ENCODE measurements around the gene PRPH.
"Not testable (repeated sequence)": the region's sequence is repeated elsewhere in the genome, so short reads cannot be mapped to it uniquely, and the experiment has no call there.

The PRPH gene

DNA sequence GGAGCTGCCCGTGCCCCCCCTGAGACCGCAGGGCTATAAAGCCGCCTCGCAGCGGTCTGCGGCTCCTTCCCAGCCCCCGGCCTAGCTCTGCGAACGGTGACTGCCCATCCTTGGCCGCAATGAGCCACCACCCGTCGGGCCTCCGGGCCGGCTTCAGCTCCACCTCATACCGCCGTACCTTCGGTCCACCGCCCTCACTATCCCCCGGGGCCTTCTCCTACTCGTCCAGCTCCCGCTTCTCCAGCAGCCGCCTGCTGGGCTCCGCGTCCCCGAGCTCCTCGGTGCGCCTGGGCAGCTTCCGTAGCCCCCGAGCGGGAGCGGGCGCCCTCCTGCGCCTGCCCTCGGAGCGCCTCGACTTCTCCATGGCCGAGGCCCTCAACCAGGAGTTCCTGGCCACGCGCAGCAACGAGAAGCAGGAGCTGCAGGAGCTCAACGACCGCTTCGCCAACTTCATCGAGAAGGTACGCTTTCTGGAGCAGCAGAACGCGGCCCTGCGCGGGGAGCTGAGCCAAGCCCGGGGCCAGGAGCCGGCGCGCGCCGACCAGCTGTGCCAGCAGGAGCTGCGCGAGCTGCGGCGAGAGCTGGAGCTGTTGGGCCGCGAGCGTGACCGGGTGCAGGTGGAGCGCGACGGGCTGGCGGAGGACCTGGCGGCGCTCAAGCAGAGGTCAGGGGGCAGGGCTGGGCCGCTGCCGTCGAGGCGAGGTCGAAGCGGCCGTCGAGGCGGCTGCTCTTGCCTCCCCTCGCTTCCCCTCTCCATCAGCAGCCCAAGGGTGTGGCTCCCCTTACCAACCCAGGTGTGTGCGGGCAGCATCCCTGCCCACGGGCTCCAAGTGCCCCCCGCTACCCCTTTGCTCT is at the start of gene PRPH:
TSS of gene PRPH (plus strand) at position 66 of the 855 bp plus-strand sequence. CDS start at position 120, 54 bp downstream.
- no peak for DNase-seq (ENCODE audit: low spot score)

DNA sequence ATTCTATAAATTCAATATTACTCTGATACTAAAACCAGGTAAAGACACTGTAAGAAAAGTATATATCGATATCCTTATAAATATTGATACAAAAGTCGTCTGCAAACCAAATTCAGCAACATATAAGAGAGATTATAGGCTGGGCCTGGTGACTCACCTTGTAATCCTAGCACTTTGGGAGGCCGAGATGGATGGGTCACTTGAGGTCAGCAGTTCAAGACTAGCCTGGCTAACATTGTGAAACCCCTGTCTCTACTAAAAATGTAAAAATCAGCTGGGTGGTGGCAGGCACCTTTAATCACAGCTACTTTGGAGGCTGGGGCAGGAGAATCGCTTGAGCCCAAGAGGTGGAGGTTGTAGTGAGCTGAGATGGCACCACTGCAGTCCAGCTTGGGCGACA is 43.6 kb upstream of the PRPH start:
- no peak for DNase-seq (ENCODE audit: low spot score)

DNA sequence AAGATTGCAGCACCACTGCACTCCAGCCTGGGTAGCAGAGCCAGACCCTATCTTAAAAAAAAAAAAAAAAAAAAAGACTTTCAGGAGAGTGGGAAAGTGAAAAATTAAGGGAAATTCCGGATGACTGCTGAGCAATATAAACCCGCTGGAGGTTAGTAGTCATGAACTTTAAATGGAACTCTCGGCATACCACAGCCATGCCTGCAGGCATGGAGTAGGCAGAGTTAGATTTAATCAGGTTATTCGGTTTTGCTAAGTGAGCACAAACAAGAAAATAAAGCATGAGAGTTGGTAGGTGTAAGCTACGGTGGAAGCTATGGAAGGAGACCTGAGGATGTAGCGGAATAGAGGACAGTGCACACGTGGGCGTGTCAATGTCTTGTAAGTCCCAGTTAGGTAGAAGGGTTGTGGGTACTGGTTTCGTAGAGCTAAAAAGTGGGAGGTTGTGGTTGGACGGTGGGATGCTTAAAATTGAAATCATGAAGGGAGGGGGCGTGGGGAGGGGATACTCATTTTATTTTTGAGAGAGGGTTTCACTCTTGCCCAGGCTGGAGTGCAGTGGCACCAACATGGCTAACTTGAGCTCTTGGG is 41.8 kb upstream of the PRPH start:
- DNase-seq (ENCODE audit: low spot score) = no peak

DNA sequence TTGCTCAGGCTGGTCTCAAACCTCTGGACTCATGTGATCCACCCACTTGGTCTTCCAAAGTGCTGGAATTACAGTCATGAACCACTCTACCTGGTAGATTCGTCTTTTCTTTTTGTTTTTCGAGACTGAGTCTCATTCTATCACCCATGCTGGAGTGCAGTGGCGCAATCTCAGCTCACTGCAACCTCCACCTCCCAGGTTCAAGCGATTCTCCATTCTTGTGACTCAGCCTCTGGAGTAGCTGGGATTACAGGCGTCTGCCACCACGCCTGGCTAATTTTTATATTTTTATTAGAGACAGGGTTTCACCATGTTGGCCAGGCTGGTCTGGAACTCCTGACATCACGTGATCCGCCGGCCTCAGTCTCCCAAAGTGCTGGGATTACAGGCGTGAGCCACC is 39.5 kb upstream of the PRPH start:
- DNase-seq (ENCODE audit: low spot score) = not testable (repeated sequence)

DNA sequence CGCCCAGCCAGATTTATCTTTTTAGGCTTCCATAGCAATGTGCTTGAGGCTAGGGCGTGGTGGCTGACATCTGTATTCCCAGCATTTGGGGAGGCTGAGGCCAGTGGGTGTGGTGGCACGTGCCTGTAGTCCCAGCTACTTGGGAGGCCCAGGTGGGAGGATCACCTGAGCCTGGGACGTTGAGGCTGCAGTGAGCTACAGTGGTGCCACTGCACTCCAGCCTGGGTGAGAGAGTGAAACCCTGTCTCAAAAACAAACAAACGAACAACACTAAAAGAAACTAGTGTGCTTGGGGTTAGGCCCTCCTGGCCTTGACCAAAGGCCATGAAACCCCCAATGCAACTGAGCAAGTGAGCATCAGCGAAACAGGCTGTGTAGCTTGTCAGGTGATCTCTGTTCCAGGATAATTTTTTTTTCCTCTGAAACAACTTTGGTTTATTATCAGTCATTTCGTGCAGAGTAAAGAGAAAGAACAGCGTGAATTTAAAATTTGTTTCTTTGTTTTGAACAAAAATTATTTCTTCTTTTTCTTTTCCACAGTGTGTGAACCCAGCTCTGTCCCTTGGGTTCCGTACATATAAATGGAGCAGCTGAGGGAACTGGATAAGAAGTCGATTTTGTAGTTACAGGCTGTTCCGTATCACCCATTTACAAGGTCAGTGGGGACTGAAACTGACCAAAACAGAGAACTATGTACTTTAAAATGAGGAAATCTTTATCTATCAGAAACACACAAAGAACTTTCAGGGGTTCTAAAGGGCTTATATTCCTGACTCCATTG is 38.9 kb upstream of the PRPH start:
- no peak for DNase-seq (ENCODE audit: low spot score)

DNA sequence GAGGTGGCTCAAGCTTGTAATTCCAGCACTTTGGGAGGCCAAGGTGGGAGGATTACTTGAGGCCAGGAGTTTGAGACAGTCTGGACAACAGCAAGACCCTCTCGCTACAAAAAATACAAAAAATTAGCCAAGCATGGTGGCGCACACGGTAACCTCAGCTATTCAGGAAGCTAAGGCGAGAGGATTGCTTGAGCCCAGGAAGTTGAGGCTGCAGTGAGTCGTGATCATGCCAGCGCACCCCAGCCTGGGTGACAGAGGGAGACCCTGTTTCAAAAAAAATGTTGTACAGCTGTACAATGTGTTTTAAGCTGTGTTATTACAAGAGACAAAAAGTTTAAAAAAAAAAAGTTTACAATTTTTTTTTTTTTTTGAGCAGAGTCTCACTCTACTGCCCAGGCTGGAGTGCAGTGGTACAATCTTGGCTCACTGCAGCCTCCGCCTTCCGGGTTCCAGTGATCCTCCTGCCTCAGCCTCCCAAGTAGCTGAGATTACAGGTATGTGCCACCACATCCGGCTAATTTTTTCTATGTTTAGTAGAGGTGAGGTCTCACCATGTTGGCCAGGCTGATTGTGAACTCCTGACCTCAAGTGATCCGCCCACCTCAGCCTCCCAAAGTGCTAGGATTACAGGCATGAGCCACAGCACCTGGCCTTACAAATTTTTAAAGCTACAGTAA is 37.3 kb upstream of the PRPH start:
- DNase-seq (ENCODE audit: low spot score) = not testable (repeated sequence)

DNA sequence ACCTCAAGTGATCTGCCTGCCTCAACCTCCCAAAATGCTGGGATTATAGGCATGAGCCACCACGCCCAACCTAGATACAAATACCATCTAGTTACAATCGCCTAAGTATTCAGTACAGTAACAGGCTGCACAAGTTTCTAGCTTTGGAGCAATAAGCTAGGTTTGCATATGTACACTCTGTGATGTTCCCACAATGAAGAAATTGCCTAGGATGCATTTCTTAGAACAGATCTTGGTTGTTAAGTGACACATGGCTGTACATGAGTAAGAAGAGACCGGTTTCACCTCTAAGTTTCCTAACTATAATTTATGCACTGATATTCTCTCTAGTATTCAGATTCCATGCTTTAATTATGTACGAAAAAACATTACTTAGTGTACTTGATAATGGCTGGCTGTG is 35.5 kb upstream of the PRPH start:
- no peak for DNase-seq (ENCODE audit: low spot score)

DNA sequence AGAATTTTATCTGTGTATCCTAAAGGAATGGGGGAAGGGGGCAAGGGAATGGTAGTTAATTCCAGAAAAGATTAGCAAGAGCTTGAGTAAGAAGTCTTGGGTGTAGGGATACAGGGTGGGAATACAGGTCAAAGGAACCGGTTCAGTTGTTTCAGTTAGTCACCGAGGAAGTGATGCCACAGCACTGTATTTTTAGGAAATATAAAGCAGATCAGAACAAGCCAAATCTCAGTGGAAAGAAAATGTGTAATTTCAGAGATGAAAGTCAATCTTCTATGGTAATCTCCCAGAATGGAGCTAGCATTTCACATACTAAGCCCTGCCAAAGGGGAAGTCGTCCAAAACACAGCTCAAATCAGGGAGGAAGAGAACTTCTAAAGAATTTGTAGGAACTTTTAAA is 34.8 kb upstream of the PRPH start:
- no peak for DNase-seq (ENCODE audit: low spot score)

DNA sequence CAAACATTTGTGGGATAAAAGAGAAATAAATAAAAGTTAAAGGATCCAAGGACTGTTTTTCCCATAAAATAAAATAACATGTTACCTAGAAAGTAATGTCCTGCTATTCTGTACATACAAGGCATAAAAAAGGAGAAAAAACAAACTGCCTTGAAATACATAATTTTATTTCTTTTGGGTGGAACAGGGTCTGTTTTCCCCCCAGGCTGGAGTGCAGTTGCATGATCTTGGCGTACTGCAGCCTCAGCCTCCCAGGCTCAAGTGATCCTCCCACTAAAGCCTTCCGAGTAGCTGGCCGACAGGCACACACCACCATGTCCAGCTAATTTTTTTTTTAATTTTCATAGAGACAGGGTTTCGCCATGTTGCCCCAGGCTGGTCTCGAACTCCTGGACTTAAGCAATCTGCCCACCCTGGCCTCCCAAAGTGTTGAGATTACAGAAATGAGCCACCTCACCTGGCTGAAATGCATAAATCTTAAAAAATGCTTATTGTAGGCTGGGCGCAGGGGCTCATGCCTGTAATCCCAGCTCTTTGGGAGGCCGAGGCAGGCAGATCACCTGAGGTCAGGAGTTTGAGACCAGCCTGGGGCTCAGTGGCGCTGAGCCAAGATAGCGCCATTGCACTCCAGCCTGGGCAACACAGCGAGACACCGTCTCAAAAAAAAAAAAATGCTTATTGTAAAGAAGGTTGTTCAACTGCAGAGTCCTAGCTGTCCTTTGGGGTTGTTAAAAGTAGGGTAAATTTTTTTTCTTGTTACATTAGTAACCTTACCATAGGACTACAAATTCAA is 34.2 kb upstream of the PRPH start:
- DNase-seq (ENCODE audit: low spot score) = no peak

DNA sequence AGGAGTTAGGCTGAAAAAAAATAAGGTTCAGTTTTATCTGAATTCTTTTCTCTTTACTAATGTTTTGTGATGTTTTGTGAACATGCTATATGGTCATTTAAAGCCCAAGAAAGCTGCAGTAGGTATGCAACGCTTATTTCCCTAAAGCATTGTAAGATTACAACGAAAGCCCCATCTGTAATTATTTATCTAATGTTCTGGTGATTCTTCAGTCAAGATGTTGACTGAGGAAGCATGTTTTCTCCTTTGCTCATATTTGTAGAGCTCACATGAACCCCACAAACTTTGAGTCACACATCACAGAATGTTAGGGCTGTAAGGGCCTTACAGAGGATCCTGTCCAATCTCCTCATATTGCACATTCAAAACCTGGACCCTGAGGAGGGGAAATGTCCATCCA is 33.2 kb upstream of the PRPH start:
- no peak for DNase-seq (ENCODE audit: low spot score)

DNA sequence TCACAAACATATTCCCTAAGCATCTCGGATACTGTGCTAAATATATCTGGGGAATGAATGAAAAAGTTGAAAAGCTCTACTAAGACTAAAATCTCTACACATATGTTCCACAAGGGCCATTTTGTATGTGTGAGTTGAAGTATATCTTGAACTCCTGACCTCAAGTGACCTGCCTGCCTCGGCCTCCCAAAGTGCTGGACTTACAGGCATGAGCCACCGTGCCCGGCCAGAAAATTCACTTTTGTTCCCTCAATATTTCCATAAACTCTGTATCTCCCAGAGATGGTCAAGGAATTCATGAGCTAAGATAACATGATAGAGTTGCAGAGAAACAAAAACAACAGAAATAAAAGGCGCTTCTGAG is 31.6 kb upstream of the PRPH start:
- DNase-seq (ENCODE audit: low spot score) = no peak

DNA sequence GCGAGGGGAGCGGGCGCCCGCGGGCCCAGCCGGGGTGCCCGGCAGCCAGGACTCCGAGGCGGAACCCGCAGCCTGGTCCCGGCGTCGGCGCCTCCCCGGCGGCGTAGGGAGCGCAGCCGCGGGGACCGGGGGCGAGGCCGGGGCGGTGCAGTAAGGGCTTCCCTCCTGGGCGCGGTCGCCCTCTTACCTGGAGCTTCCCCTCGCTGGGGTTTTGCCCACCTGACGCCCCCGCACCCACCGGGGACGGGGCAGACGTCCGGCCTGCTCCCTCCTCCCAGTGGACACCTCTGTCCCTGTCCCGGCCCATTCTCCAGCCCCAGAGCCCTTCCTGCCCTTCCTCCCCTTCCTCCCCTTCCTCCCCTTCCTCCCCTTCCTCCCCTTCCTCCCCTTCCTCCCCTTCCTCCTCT is 30.5 kb upstream of the PRPH start:
- no peak for DNase-seq (ENCODE audit: low spot score)

DNA sequence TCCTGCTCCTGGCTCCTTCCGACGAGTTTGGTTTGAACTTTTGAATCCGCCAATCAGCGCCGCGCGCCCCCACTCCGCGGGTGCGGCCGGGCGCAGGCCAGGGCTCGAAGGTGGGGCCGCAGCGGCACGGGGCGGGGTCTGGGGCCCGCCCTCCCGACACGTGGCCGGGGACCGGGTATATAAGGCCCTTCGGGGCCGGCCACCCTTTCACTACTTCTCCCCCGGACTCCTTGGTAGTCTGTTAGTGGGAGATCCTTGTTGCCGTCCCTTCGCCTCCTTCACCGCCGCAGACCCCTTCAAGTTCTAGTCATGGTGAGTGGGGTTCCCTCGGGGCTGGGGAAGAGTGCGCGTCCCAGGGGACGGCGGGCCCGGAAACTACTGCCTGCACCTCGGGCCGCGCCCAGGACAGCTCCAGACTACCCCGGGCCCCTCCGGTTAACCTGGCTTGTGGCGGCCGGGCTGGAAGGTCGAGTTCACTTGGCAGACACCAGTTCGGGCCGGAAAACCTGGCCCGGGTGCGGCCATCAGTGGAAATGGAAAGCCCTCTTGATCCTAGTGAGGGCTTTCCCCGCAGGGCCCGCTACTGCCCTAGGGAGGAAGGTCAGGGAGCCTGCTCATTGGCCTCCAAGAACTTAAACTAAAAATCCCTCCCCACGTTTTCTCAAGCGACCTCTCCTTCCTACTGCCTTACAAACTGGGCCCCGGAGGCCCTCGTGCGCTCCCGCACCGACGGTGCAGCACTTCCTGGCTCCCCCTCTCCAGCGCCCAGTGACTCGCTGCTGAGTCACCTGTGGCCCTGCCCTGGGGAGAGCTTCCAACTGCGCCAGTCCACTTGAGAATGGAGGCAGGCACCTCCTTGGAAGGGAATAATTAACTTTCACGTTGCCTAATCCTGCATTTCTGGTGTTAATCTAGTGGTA is 29.8 kb upstream of the PRPH start, which contains the start of gene TUBA1C:
TSS of gene TUBA1C (plus strand) at position 210 of the 920 bp plus-strand sequence. CDS start at position 310, 100 bp downstream.
- DNase-seq (ENCODE audit: low spot score) = peak; percentile 99

DNA sequence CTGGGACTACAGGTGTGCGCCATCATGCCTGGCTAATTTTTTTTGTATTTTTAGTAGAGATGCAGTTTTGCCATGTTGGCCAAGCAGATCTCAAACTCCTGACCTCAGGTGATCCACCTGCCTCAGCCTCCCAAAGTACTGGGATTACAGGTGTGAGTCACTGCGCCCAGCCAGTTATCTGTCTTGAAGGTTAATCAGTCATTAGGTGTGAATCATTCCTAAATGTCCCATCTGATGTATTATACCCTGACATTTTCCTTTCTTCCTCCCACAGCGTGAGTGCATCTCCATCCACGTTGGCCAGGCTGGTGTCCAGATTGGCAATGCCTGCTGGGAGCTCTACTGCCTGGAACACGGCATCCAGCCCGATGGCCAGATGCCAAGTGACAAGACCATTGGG is 25.8 kb upstream of the PRPH start:
- not testable (repeated sequence) for DNase-seq (ENCODE audit: low spot score)

DNA sequence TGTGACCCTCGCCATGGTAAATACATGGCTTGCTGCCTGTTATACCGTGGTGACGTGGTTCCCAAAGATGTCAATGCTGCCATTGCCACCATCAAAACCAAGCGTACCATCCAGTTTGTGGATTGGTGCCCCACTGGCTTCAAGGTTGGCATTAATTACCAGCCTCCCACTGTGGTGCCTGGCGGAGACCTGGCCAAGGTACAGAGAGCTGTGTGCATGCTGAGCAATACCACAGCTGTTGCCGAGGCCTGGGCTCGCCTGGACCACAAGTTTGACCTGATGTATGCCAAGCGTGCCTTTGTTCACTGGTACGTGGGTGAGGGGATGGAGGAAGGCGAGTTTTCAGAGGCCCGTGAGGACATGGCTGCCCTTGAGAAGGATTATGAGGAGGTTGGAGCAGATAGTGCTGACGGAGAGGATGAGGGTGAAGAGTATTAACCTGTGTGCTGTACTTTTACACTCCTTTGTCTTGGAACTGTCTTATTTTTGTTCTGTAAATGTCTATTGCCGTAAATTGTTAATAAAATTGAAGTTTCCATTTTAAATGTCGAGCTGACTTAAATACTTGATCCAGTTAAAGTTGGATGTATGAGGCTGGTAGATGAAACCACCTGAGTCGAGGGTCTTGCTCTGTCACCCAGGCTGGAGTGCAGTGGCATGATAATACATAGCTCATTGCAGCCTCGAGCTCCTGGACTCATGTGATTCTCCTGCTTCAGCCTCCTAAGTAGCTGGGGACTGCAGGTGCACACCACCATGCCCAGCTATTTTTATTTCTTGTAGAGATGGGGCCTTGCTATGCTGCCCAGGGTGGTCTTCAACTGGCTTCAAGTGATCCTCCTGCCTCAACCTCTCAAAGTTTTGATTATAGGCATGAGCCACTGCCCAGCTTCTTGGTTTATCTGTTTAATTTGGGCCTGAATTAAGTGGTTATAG is 21.9 kb upstream of the PRPH start:
- no peak for DNase-seq (ENCODE audit: low spot score)

DNA sequence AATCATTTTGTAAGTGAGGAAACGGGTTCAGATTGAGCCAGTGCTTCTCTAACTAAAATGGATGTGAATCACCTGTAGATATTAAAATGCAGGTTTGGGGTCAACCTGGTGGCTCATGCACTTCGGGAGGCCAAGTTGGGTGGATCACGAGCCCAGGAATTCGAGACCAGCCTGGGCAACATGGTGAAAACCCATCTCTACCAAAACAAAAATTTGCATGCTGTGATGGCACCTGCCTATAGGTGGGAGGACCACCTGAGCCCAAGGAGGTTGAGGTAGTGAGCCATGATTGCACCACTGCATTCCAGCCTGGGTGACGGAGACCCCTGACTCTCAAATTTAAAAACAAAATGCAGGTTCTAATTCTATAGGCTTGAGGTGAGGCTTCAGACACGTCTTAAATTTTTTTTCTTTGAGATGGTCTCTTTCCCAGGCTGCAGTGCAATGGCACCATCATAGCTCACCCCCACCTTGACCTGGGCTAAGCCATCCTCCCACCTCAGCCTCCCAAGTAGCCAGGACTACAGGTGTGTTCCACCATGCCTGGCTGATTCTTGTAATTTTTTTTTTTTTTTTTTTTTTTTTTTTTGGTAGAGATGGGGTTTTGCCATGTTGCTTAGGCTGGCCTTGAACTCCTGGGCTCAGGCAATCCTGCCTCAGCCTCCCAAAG is 21.1 kb upstream of the PRPH start:
- DNase-seq (ENCODE audit: low spot score) = no peak

DNA sequence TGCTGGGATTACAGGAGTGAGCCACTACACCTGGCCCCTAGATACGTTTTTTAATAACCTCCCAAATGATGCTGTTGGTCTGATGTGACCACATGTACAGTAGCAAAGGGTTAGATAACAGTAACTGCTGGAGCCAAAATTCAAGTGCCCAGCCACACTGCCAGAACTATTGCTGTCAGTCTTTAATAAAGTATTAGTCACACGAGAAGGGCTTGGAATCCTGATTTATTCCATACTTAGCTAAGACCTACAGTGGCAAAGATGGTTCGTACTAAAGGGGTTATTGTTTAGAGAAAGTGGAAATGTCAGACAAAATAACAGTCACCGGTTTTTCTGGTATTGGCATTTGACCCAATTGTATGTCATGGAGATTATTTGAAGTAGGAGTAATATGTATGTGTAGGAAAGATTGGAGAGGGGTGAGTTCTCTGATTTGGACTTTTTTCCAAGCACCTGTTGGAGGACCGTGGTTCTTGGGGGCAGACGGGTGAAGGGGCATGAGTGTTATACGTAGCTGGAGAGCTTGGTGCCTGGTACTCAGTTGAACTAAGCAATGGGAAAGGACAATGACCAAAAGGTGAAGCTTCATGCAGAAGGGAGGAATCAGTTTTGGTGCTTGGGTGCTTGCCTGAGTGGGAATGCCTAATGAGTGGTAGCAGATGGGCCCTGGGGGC is 20.4 kb upstream of the PRPH start:
- DNase-seq (ENCODE audit: low spot score) = no peak

All from LoVo (cell line).